ENCODE measurements around the gene ZNF235. TPM values are rescaled to one million over a fixed set of nuclear protein-coding genes. Genes with fewer than 3 reads are reported as not detected.
A peak's percentile ranks its signal among the peaks of the same experiment; 100 is the strongest.

ZNF235 gene
- total RNA-seq (1 to 10 TPM; 3.9 to 7.4 (median 6.2) TPM), polyA plus RNA-seq (1 to 10 TPM; 2.5 to 4.5 TPM)
- long read RNA-seq, donor 1, full-length matches to known transcripts, result 4 of 5 reads
- long read RNA-seq, donor 1, partial matches to known transcripts, result 0 of 5 reads
- long read RNA-seq, donor 1, other reads (novel, unspliced or antisense), result 1 of 5 reads
- long read RNA-seq, donor 2, full-length matches to known transcripts, result 3 of 3 reads
- long read RNA-seq, donor 2, partial matches to known transcripts, result 0 of 3 reads
- long read RNA-seq, donor 2, other reads (novel, unspliced or antisense), result 0 of 3 reads
- long read RNA-seq, donor 3, partial matches to known transcripts, result 0 of 3 reads
- long read RNA-seq, donor 3, other reads (novel, unspliced or antisense), result 1 of 3 reads

DNA sequence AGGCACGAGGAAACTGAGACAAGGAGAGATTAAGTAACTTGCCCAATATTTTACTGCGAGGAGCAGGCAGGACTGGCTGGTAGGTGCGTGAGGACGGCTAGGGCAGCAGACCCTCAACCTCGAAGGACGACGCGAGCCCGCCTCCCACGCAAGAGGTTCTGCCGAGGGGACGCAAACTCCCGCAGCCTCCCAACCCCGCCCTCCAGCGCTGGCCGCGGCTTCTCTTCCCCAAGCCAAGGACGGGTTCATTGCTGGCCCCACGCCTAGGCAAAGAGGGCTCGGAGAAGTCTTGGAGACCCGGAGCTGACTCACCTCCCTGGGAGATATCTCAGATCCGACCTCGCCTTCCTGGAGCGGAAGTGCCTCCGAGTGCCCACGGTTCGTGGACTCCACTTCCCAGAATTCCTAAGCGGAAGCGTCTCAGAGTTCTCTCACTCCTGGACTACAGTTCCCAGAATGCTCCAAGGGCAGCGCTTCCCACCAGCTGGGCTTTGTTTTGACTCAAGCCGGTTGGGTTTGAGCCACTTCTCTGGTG, at the start of gene ZNF235:
ZNF235 (minus strand) TSS at position 367 of the 535 bp plus-strand sequence. CDS start 1,621 bp downstream, outside the sequence.
- Histone ChIP-seq H3K27me3 (no peaks in the 10 kb centered on the region), H3K27ac (peak within 1 kb of the TSS in 1 of 2 donors; percentile 58), H3K36me3 (no peaks in the 10 kb centered on the region), H3K9me3 (peaks cover 0 to 6% of the 10 kb centered on the region in 2 donors), H3K4me3 (peak within 1 kb of the TSS; percentile 52), H3K4me1 (ENCODE audit: insufficient read depth) (no peaks in the 10 kb centered on the region)
- WGBS, 3 donors, result 0 to 1% (median 1%) methylated on average over 28 to 31 of the region's 31 CpGs
- DNase-seq, result peak; percentile 93 to 95 (median 93)
- intact Hi-C loops (cut with DNase I), result no loop called here
- TF ChIP-seq, protein P1, sequence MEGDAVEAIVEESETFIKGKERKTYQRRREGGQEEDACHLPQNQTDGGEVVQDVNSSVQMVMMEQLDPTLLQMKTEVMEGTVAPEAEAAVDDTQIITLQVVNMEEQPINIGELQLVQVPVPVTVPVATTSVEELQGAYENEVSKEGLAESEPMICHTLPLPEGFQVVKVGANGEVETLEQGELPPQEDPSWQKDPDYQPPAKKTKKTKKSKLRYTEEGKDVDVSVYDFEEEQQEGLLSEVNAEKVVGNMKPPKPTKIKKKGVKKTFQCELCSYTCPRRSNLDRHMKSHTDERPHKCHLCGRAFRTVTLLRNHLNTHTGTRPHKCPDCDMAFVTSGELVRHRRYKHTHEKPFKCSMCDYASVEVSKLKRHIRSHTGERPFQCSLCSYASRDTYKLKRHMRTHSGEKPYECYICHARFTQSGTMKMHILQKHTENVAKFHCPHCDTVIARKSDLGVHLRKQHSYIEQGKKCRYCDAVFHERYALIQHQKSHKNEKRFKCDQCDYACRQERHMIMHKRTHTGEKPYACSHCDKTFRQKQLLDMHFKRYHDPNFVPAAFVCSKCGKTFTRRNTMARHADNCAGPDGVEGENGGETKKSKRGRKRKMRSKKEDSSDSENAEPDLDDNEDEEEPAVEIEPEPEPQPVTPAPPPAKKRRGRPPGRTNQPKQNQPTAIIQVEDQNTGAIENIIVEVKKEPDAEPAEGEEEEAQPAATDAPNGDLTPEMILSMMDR (IDR thresholded peaks at IDR 0.05), result no peak
- TF ChIP-seq EP300 (IDR thresholded peaks at IDR 0.05), result no peak
- peak; percentile 17 for TF ChIP-seq POLR2A (IDR thresholded peaks at IDR 0.05)

DNA sequence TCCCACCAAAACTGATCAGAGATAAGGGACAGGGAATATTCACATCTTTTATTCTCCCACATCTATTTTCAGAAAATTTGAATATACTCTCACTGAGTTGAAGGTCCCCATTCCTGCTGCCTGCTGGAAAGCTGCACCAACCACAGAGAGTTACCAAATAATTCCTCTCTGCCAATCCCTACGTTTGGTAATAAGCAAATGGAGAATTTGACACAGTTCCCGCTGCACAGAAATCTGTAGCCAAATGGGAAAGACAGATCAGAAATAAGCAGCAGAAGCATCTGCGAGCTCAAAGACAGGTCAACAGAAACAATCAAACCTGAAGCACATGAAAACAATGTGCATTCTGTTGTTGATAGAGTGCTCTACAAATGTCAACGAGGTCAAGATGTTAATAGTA, 41.7 kb upstream of the ZNF235 start:
- no peaks in the 10 kb centered on the region for H3K27me3 ChIP-seq
- H3K4me3 ChIP-seq, result no peak overlapping the region
- WGBS, 3 donors, result 88 to 93% (median 93%) methylated on average over 4 of the region's 4 CpGs
- DNase-seq, result no peak
- no peaks in the 10 kb centered on the region for H3K4me1 ChIP-seq (ENCODE audit: insufficient read depth)
- intact Hi-C loops (cut with DNase I), result no loop called here
- no peak overlapping the region for H3K27ac ChIP-seq
- H3K36me3 ChIP-seq, result no peaks in the 10 kb centered on the region
- peaks cover 0 to 25% of the 10 kb centered on the region in 2 donors for H3K9me3 ChIP-seq
- TF ChIP-seq POLR2A (IDR thresholded peaks at IDR 0.05) (no peak), EP300 (IDR thresholded peaks at IDR 0.05) (no peak)
- TF ChIP-seq, protein P1 (IDR thresholded peaks at IDR 0.05), result no peak

DNA sequence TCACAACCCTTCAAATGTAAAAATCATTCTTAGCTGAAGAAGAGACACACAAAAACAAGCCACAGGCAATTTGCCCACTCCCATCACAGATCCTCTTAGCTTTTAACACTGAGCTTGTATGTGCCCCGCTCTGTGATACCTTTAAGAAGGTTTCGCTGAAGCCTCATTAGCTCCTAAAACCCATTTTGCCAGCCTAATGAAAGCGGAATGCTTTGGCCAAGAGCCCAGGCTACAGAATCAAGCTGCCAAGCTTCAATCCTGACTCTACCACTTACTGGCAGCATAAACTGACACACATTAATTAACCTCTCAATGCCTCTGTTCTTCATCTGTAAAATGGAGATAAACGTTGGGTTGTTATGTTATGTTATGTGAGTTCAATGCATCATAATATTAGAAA, 41.1 kb upstream of the ZNF235 start:
- no peak overlapping the region for H3K27ac ChIP-seq
- no peaks in the 10 kb centered on the region for H3K27me3 ChIP-seq
- intact Hi-C loops (cut with DNase I), result no loop called here
- DNase-seq, result no peak
- peaks cover 0 to 25% of the 10 kb centered on the region in 2 donors for H3K9me3 ChIP-seq
- H3K36me3 ChIP-seq, result no peaks in the 10 kb centered on the region
- TF ChIP-seq EP300 (IDR thresholded peaks at IDR 0.05) (no peak), POLR2A (IDR thresholded peaks at IDR 0.05) (no peak)
- TF ChIP-seq, protein P1 (IDR thresholded peaks at IDR 0.05), result no peak
- H3K4me3 ChIP-seq, result no peak overlapping the region
- no peaks in the 10 kb centered on the region for H3K4me1 ChIP-seq (ENCODE audit: insufficient read depth)
- 85 to 95% (median 89%) methylated on average over 4 of the region's 4 CpGs for WGBS, 3 donors

DNA sequence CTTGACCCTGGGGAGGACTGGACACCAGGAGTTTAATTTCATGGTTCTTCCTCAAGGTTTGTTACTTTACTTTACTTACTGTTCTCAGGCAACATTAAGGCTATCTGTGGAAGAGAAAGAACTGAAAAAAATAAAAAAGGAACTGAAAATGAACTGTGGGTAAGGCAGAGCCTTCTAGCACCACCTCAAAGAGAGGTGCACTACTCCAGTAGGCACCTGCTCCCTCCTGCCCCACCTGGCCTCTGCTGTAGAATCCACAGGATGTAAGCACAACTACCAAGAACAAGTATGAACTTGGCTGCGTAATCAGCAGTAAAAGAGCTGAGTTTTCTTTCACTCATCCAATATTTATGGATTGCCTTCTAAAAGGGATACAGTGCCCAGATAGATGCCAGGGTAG, 39.4 kb upstream of the ZNF235 start:
- H3K27ac ChIP-seq, result no peak overlapping the region
- H3K27me3 ChIP-seq, result no peaks in the 10 kb centered on the region
- intact Hi-C loops (cut with DNase I), result no loop called here
- TF ChIP-seq POLR2A (IDR thresholded peaks at IDR 0.05) (no peak), EP300 (IDR thresholded peaks at IDR 0.05) (no peak)
- TF ChIP-seq, protein P1 (IDR thresholded peaks at IDR 0.05), result no peak
- H3K9me3 ChIP-seq, result peaks cover 0 to 35% of the 10 kb centered on the region in 2 donors
- H3K36me3 ChIP-seq, result no peaks in the 10 kb centered on the region
- no peak overlapping the region for H3K4me3 ChIP-seq
- no peak for DNase-seq
- no peaks in the 10 kb centered on the region for H3K4me1 ChIP-seq (ENCODE audit: insufficient read depth)
- 36 to 48% (median 47%) methylated on average over 1 of the region's 1 CpG for WGBS, 3 donors
